T-helper 2 cell (primary cell): ENCODE data around the gene PRR5.

ENCODE experiments used
- DNase-seq, 5 experiments: peaks; one replicate each; pipeline versions ENCODE4 v3.0.0 to v3.0.0-alpha.2; 2012 to 2022

PRR5 gene

DNA sequence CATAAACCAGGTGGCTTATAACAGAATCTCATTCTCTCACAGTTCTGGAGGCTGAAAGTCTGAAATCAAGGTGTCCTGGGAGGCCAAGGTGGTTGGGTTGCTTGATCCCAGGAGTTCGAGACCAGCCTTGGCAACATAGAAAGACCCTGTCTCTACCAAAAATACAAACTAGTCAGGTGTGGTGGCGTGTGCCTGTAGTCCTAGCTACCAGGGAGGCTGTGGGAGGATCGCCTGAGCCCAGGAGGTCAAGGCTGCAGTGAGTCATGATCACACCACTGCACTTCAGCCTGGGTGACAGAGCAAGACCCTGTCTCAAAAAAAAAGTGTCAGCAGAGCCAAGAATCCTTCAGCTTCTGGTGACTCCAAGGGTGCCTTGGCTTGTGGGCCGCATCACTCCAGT is 8.9 kb upstream of the PRR5 start:
- DNase-seq = no peak

DNA sequence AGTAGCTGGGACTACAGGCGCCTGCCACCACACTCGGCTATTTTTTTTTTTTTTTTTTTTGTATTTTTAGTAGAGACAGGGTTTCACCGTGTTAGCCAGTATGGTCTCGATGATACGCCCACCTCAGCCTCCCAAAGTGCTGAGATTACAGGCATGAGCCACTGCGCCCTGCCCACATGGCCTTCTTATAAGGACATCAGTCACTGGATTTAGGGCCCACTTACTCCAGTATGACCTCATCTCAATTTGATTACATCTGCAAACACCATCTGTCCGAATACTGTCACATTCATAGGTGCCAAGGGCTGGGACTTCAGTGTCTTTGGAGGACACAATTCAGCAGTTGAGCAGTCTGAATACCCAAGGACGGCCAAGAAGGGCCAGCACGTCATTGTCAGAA is 8.2 kb upstream of the PRR5 start:
- no peak for DNase-seq

GRCh38 chr22:44697423-44698141 is 4.4 kb upstream of the PRR5 start:
- peak; percentile 72 to 79 (median 77) for DNase-seq

DNA sequence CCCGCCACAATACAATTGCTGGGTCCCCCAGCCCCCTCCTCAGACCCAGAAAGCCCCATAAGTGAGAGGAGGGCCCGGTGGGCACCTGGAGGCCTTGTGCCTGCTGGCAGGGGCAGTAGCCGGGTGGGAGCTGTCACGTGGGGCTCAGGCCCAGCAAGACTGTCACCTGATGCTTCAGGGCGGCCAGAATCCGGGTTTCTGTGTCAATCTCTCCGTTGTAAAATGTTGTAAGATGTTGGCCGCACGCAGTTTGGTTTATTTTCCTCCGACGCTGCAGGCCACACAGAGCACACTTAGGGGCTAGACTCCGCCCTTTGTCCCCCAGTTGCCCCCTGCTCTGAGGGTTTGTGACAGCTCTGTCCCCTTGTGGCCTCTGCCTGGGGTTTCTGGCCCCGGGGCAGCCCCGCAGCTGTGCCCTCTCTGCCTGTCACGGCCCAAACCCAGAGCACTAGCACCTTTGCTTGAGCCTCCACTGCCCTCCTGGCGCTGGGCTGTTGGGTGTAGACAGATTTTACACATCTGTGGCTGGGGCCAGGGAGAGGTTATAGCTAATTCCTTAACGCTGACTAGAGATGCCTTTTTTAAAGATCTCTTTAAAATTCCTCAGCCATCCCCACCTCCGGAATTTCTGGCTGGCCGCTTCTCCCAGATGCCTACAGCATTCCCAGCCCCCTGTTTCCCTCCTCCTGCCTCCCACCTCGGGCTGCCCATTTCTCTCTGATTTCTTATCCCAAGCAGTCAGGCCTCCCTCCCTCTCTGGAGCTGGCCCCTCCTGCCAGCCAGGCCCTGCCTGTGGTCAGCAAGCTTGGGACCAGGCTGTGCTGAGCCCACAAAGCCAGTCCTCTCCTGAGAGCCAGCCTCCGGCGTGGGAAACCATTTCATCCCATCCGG is 3.2 kb upstream of the PRR5 start:
- DNase-seq = no peak

GRCh38 chr22:44700456-44700855 is 1.5 kb upstream of the PRR5 start:
- DNase-seq = no peak

DNA sequence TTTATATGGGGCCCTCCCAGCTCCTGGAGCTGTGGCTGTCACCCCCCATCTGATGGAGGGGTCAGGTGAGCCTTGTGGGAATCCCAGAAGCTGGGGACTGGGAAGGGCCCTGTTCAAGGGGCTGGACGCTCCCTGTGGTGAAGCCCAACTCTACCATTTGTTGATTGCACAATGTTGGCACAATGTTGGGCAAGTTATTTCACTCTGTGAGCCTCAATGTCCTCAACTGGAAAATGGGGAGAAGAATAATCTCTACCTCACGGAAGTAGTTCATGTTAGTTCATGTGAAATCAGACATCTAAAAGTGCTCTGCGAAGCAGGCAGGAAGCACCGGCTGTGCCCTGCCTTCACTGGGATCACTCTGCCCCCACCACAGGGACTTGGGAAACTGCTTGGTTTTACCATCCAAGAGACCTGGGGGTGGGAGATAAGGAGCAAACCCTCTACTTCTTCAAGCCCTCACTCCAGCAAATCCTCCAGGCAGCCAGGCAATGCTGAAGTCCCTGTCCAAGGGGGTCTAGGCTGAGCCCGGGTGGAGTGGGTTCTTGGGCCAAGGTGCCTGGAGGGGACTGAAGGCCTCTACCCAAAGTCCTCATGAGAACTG is 715 bp upstream of the PRR5 start:
- no peak for DNase-seq

DNA sequence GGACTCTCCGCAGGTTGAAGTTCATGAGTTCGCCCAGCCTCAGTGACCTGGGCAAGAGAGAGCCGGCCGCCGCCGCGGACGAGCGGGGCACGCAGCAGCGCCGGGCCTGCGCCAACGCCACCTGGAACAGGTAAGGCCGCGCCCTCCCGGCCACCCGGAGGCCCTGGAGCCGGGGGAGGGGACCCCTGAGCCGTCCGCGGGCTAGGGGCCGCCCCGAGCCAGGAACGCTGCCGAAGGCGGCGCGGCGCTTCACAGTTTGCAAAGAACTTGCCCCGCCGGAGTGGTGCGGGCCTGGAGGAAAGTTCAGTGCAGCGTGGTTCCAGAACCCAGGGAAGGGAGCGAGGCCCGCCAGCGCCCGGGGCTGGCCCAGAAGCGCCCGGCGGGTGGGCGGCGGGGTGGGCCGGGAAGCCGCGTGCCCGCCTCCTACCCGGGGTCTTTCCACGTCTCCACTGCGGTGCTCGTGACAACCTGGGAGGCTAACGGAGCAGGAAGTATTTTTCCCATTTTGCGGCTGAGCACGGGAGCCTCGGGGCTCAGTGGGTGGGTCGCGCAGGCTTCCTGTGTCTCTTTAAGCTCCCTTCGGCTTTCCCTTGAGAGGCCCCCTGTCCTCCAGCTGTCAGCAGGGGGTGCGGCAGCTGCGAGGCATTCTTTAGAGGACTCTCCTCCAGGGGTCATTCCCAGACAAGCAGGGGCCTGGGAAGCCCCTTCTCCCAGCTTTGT is 635 bp downstream of the PRR5 start:
- peak in 2 of 5 experiments; percentile 10 to 21 for DNase-seq

- no peak for DNase-seq
These were observed 1.4 kb downstream of the PRR5 start for GRCh38 chr22:44703255-44703870.

DNA sequence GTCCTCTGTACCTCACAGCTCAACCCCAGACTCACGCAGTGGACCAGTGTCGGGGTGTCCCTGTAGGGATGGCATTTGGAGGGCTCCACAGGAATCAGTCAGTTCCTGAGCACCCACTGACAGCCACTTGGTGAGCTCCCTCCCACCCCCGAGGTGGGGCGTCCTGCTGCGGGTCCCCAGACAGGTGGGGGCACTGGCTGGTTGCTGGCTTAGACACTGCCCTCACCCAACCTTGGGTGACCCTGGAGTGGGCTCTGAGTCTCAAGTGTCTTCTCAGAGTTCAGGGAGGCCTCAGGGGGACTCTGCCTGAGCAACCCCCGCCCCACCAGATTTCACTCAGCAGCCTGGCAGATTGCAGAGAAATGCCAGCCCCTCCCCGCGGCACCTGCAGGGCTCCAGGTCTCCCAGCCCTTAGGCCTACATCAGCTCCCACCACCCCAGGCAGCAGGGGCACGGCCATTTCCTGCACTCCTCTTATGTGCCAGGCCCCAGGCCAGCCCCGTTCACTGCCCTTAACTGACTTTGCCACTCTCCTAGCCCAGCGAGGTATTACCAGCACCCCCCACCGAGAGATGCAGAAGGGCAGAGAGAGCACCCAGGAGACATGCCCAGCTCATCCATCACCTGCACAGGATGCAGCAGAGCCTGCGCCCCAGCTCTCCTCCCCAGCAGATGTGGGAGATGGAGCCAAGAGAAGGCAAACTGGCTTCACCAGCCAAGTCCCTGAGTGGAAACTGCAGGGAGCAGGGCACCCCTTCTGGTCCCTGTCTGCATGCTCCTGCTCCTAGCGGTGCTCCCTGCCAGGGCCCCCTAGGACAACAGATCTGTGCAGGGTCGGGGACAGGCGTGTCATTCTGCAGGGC is 2.4 kb downstream of the PRR5 start:
- no peak for DNase-seq

- no peak for DNase-seq
These were observed 3.0 kb downstream of the PRR5 start for GRCh38 chr22:44705022-44705297.

DNA sequence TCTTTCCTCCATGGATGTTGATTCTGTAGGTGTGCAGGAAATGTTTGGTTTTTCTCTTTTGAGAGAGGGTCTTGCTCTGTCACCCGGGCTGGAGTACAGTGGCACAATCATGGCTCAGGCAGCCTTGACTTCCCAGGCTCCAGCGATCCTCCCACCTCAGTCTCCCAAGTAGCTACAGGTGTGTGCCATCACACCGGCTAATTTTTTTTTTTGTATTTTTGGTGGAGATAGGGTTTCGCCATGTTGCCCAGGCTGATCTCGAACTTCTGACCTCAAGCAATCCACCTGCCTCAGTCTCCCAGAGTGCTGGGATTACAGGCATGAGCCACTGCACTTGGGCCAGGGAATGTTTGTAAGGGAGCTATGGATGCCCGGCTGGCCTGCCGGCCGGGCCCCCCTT is 4.5 kb downstream of the PRR5 start:
- no peak for DNase-seq

DNA sequence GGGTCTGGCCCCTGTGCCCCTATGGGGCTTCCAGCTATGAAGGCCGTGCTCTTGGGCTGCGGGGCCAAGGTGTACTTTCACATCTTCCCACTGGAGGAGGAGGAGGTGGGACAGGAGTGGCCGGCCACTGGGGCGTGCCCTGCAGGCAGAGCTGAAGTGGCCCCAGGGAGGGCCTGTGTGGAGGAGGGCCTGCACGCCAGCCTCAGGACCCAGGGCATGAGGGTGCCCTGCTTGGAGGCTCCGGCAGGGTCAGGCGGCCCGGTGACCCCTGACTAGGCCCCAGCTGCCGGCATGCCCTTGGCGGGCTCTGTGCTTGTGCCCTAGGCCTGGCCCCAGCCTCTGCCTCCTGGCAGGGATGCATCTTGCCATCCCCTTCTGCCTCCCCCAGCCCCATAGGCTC is 5.2 kb downstream of the PRR5 start:
- no peak for DNase-seq

- DNase-seq = no peak
These were observed 5.7 kb downstream of the PRR5 start for GRCh38 chr22:44707752-44708151.

GRCh38 chr22:44709881-44710392 is 7.9 kb downstream of the PRR5 start:
- peak in 1 of 5 experiments; percentile 82 for DNase-seq

DNA sequence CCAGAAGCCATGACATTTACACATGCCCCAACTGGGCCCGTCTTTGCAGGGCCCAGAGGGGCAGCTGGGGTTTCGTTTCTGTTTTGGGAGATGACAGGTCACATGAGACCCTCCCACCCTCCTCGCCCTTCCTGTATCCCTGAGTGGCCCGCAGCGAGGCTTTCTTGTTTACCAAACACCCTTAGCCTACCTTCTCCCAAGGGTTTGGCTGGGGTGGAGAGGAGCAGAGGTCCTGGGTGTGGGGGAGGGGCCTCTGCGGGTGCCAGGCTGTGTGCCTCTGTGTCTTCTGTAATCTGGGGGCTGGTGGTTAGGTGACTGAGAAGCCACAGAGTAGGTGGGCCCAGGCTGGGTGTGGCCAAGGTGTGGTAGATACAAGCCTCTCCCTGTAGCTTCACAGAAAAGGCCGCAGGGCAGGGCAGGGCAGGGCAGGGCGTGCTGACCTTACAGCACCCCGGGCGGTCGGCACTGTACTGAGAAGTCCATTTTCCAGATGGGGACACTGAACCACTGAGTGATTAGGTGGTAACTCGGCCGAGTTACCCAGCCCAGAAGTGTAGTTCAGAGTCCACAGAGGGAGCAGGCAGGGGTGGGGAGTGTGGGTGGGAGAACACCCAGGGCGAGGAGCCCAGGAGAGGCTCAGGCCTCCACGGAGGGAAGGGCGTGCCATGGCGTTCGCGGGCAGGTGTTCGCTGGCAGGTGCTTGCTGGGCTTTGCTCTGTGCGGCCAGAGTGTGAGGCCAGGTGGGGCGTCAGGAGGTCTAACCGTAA is 8.7 kb downstream of the PRR5 start:
- DNase-seq = peak in 1 of 5 experiments; percentile 80

DNA sequence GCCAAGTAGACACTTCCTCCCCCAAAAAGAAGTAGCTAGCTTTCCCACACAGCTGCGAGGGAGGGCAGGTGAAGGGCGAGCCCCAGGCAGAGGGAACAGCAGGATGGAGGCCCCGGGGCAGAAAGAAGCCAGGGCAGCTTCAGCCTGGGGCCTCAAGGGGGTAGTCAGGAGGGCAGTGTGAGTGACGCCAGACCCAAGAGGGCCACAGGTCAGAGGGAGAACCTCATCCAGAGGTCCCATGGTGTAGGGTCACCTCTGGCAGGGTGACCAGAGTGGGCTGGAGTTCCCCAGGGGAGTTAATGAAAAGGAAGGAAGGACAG is 9.2 kb downstream of the PRR5 start:
- no peak for DNase-seq

GRCh38 chr22:44711690-44712555 is 9.9 kb downstream of the PRR5 start:
- DNase-seq = no peak

DNA sequence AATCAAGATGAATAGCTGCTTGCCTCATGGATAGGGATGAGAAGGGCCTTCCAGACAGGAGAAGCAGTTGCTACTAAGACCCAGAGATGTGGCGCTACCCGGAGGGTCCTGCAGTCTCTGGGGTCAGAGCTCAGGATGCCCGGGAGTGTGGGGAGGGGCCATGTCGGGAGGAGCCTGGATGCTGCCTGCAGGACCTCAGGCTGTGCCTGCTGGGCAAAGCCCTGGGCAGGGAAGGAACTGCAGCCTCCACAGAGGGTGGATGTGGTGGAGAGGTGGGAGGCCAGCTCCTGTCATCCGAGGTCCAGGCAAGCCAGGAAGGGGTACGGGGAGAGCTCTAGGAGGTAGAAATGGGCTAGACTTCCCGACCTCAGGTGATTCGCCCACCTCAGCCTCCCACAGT is 11.0 kb downstream of the PRR5 start:
- no peak for DNase-seq

DNA sequence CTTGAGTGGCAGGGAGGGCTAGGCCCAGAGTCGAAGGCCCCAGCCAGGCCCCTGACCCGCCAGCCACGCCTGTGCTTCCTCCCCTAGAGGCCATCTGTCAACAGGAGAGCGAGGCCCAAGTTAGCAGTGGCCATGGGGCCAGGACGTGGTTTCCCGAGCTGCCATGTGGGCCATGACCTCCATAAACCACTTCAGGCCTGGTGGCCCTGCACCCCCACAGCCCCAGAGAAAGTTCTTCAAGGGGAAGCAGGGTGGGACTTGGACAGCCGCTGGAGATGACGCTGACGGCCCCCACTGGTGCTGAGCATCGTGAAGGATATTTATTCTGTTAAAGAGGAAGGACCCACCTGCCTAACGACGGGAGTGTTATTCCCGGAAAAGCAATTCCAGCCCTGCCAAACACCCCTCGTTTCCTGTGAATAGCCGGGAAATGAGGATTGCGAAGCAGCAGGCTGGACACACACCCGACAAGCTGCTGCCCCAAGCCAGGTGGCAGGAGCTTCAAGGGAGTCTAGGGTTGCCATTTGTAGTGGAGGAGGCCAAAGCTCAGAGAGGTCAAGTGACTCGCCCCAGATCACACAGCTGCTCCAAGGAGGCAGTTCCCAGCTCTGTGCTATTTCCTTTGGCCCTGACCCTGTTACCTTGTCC is 12.8 kb downstream of the PRR5 start:
- no peak for DNase-seq
